Lower leg skin (tissue), 3 donors: ENCODE results near the gene SV2C.

ENCODE experiments used
- POLR2A ChIP-seq, 2 donors: fragments of 450-650 bp; IDR thresholded peaks; one replicate each; pipeline ENCODE4 v1.6.1; 2016 to 2017; ENCODE audit warnings: antibody characterized with exemption in 2 of 2, mild to moderate bottlenecking in 1 of 2, moderate library complexity in 1 of 2
- TF ChIP-seq, protein P1 (sequence below), 3 donors: fragments of 450-650 bp; IDR thresholded peaks; one replicate each; pipeline ENCODE4 v1.5.1; 2016; ENCODE audit warnings: antibody characterized with exemption in 3 of 3, mild to moderate bottlenecking in 3 of 3, moderate library complexity in 2 of 3

GRCh38 chr5:76339919-76340318 is 256.7 kb downstream of the SV2C start:
- TF ChIP-seq, protein P1, sequence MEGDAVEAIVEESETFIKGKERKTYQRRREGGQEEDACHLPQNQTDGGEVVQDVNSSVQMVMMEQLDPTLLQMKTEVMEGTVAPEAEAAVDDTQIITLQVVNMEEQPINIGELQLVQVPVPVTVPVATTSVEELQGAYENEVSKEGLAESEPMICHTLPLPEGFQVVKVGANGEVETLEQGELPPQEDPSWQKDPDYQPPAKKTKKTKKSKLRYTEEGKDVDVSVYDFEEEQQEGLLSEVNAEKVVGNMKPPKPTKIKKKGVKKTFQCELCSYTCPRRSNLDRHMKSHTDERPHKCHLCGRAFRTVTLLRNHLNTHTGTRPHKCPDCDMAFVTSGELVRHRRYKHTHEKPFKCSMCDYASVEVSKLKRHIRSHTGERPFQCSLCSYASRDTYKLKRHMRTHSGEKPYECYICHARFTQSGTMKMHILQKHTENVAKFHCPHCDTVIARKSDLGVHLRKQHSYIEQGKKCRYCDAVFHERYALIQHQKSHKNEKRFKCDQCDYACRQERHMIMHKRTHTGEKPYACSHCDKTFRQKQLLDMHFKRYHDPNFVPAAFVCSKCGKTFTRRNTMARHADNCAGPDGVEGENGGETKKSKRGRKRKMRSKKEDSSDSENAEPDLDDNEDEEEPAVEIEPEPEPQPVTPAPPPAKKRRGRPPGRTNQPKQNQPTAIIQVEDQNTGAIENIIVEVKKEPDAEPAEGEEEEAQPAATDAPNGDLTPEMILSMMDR (IDR thresholded peaks at IDR 0.05), result no peak
- no peak for TF ChIP-seq POLR2A (IDR thresholded peaks at IDR 0.05)
